K562 (cell line): ENCODE results near the gene SLC24A3. TPM values are rescaled to one million over a fixed set of nuclear protein-coding genes. Genes with fewer than 3 reads are reported as not detected.

Experiments
- ARID2 ChIP-seq: fragments of 450-650 bp; IDR thresholded peaks from 2 replicates; pipeline ENCODE4 v1.6.1; 2017; ENCODE audit warnings: antibody characterized with exemption, mild to moderate bottlenecking
- ETV1 ChIP-seq: fragments of 450-650 bp; conservative IDR thresholded peaks from 2 replicates; pipeline ENCODE4 v1.6.1; 2016; ENCODE audit warnings: missing genetic modification characterization, control low read depth, low read depth, missing compliant biosample characterization
- MTF1 ChIP-seq: fragments of 250-450 bp; sonication (Bioruptor Pico); IDR thresholded peaks from 2 replicates; pipeline ENCODE4 v1.9.0; 2021; ENCODE audit warnings: moderate library complexity, mild to moderate bottlenecking, inconsistent platforms, borderline replicate concordance
- RB1 ChIP-seq: fragments of 450-650 bp; IDR thresholded peaks from 2 replicates; pipeline ENCODE4 v1.6.1; 2017; ENCODE audit warnings: low read depth, mild to moderate bottlenecking
- RNF219 ChIP-seq: fragments of 250-450 bp; sonication (Bioruptor Pico); IDR thresholded peaks from 2 replicates; pipeline ENCODE4 v1.5.0; 2022; ENCODE audit warnings: mild to moderate bottlenecking
- ZNF592 ChIP-seq: fragments of 450-650 bp; IDR thresholded peaks from 2 replicates; pipeline ENCODE4 v1.6.1; 2017; ENCODE audit warnings: antibody characterized with exemption, mild to moderate bottlenecking
- polyA plus RNA-seq, 8 experiments: library from polyadenylated mRNA; depleted of rRNA in 4 of 8; stranded (reverse) in 5 of 8; unstranded in 3 of 8; fragments of >200 nt; fragmentation: Nextera tagmentation in 2 of 8; fragmentation: Illumina TruSeq in 1 of 8; extraction: Ambion mirVana in 2 of 8; extraction: Trizol in 1 of 8; gene quantifications; 2 replicates each; pipeline versions ENCODE4 v1.2.1 to v1.2.3, GENCODE V29; 2011 to 2014; ENCODE audit warnings: inconsistent platforms in 1 of 8, missing spikeins in 1 of 8
- total RNA-seq, 7 experiments: library from RNA; depleted of rRNA in 6 of 7; stranded (reverse); fragments of >200 nt in 6 of 7; fragmentation: Illumina TruSeq in 2 of 7; extraction: Trizol in 2 of 7; gene quantifications; 2 replicates each; pipeline versions ENCODE4 v1.2.1 to v1.2.3, GENCODE V29; 2011 to 2021; ENCODE audit warnings: low replicate concordance in 1 of 7

SLC24A3 gene
- total and polyA plus RNA-seq, 9 of the 15 experiments (the other 6 are each of a cell fraction or from before 2014, with no cell fraction given), result not detected

- TF ChIP-seq ZNF592 (no peak), RB1 (no peak), RNF219 (CRISPR knock-in tag) (no peak), ARID2 (no peak), ETV1 (tag) (no peak), MTF1 (CRISPR knock-in tag) (no peak)
- TF ChIP-seq, all 486 proteins: peak for 0
Observed at GRCh38 chr20:19565736-19566135, 353.3 kb downstream of the SLC24A3 start (continued).
